Measurements from ENCODE around the gene TMPRSS3. TPM values are rescaled to one million over a fixed set of nuclear protein-coding genes. Genes with fewer than 3 reads are reported as not detected.

TMPRSS3 gene
- total and polyA plus RNA-seq, 7 experiments from 2014 or later: 0.11 to 7.6 (median 1.5) TPM

DNA sequence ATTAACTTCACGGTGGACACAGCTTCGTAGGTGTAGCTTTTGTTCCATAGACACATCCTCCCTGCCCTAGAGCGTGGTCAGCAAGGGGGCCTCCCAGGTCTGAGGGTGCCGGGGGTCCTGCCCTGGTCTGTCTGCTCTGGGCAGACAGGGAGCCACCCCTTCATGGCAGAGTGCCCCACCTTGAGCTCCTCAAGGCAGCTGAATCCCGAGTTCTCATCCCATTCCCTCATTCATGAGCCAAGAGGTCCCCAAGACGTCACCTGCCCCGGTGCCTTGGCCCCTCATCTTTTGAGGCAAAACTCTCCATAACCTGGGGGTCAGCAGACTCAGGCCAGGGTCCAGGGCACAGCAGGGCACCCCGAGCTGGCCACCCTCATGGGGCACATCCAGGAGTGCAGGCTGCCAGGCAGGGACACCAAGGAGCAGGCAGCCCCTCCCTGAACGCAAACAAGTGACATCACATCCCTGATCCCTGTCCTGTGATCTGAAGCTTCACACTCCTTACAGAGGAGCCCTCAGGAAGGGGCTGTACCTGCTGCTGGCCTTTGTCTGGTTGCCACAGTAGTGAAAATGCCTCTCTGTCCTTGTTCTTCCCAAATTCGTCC lies 31.1 kb upstream of the TMPRSS3 start:
- Mint-ChIP-seq H3K4me1 (peaks cover 41 to 68% (median 62%) of the 10 kb centered on the region in 7 donors), H3K36me3 (peaks cover 10 to 80% (median 40%) of the 10 kb centered on the region in 5 donors), H3K27me3 (peaks cover 0 to 6% (median 0%) of the 10 kb centered on the region in 5 donors), H3K4me3 (peak overlapping the region in 6 of 10 donors; percentile 29 to 86 (median 56)), H3K27ac (peak overlapping the region; percentile 38 to 94 (median 83)), H3K9me3 (peaks cover 0 to 3% (median 0%) of the 10 kb centered on the region in 11 donors)
- H3K36me3 ChIP-seq (ENCODE audit: control insufficient read depth in 2 of 3, insufficient read depth in 3 of 3, low read length in 3 of 3): peaks cover 28 to 73% (median 34%) of the 10 kb centered on the region in 3 experiments
- no peak overlapping the region for H3K4me3 ChIP-seq (ENCODE audit: low read length)
- peak overlapping the region; percentile 85 for H3K27ac ChIP-seq (ENCODE audit: low read depth, low read length)
- H3K27me3 ChIP-seq (ENCODE audit: control insufficient read depth in 2 of 2, insufficient read depth in 2 of 2, low read length in 2 of 2): no peaks in the 10 kb centered on the region
- no peak for DNase-seq
- intact Hi-C loops (cut with micrococcal nuclease): loop anchor here in 1 of 2 donors (5.0 to 10.0 kb wide), 2 partner anchors 35 to 422 kb away; no protein-coding TSS in a partner anchor
- ChIA-PET POLR2A (interaction anchor here (0.5 to 10.0 kb wide), 4 partner anchors 25 to 1659 kb away, joined by 3 to 181 read pairs (median 12); partner anchors contain the start of gene UBASH3A), CTCF (interaction anchor here (1.1 to 1.2 kb wide), 2 partner anchors 45 to 89 kb away, joined by 3 read pairs; no protein-coding TSS in a partner anchor)
- no peaks in the 10 kb centered on the region for H3K9me3 ChIP-seq (ENCODE audit: control insufficient read depth in 2 of 3, low read length in 3 of 3)
- peaks cover 53 to 54% of the 10 kb centered on the region in 2 donors for H3K4me1 ChIP-seq (ENCODE audit: control insufficient read depth in 2 of 2, insufficient read depth in 2 of 2, low read length in 2 of 2)
- ATAC-seq: no peak

DNA sequence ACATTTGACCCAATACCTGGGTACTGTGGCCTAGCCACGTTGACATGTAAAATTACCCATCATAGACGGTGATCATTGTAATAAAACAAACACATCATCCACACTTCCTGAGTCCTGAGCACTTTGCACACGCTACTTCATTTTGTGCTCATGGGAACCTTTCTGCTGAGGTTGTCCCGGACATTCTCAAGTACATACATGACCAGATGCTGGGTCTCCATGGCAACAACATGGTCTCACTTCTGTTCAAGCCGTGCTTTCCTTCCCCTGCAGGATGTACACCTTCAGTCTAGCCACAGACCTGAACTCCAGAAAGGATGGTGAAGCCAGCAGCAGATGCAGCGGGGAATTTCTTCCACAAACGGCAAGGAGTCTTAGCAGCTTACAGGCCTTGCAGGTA lies 30.6 kb upstream of the TMPRSS3 start:
- H3K4me3 Mint-ChIP-seq: peak overlapping the region; percentile 15 to 86 (median 52)
- ATAC-seq: no peak
- no peaks in the 10 kb centered on the region for H3K27me3 ChIP-seq (ENCODE audit: control insufficient read depth in 2 of 2, insufficient read depth in 2 of 2, low read length in 2 of 2)
- H3K4me1 Mint-ChIP-seq: peaks cover 46 to 74% (median 67%) of the 10 kb centered on the region in 7 donors
- H3K36me3 ChIP-seq (ENCODE audit: control insufficient read depth in 2 of 3, insufficient read depth in 3 of 3, low read length in 3 of 3): peaks cover 26 to 73% (median 32%) of the 10 kb centered on the region in 3 experiments
- peak overlapping the region; percentile 22 for H3K4me3 ChIP-seq (ENCODE audit: low read length)
- no peak for DNase-seq
- peaks cover 56 to 59% of the 10 kb centered on the region in 2 donors for H3K4me1 ChIP-seq (ENCODE audit: control insufficient read depth in 2 of 2, insufficient read depth in 2 of 2, low read length in 2 of 2)
- intact Hi-C loops (cut with micrococcal nuclease): loop anchor here in 1 of 2 donors (5.0 to 10.0 kb wide), 2 partner anchors 34 to 422 kb away; no protein-coding TSS in a partner anchor
- no peaks in the 10 kb centered on the region for H3K9me3 ChIP-seq (ENCODE audit: control insufficient read depth in 2 of 3, low read length in 3 of 3)
- H3K36me3 Mint-ChIP-seq: peaks cover 14 to 80% (median 40%) of the 10 kb centered on the region in 5 donors
- peak overlapping the region; percentile 85 for H3K27ac ChIP-seq (ENCODE audit: low read depth, low read length)
- H3K27me3 Mint-ChIP-seq: peaks cover 0 to 6% (median 0%) of the 10 kb centered on the region in 5 donors
- ChIA-PET POLR2A (interaction anchor here (0.5 to 10.0 kb wide), 3 partner anchors 25 to 1659 kb away, joined by 5 to 181 read pairs (median 18); partner anchors contain the start of gene UBASH3A), CTCF (interaction anchor here (1.1 to 1.2 kb wide), 2 partner anchors 45 to 88 kb away, joined by 3 read pairs; no protein-coding TSS in a partner anchor)
- peak overlapping the region; percentile 19 to 94 (median 80) for H3K27ac Mint-ChIP-seq
- peaks cover 0 to 2% (median 0%) of the 10 kb centered on the region in 11 donors for H3K9me3 Mint-ChIP-seq

DNA sequence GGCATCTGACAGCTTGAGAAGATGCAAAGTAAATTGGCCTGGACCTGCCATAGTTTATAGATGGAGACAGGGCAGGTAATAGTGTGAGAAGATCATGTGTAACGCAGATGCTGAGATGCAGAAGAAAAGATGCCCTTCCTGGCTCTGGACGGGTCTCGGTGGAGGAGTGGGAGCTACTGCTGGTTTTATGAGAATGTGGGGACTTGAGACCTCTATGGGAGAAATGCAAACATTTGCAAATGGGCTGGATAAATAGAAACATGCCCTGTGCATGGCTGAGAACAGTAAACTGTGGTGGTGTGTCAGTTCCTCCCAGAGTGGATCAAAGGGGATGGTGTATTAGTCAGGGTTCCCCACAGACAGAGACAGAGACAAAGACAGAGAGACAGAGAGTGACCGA lies 29.7 kb upstream of the TMPRSS3 start:
- no peak for ATAC-seq
- H3K27me3 ChIP-seq (ENCODE audit: control insufficient read depth in 2 of 2, insufficient read depth in 2 of 2, low read length in 2 of 2): no peaks in the 10 kb centered on the region
- Mint-ChIP-seq H3K36me3 (peaks cover 22 to 84% (median 47%) of the 10 kb centered on the region in 5 donors), H3K4me1 (peaks cover 55 to 82% (median 76%) of the 10 kb centered on the region in 7 donors), H3K4me3 (peak overlapping the region; percentile 54 to 86 (median 80)), H3K27ac (peak overlapping the region; percentile 83 to 94 (median 89)), H3K27me3 (peaks cover 0 to 6% (median 0%) of the 10 kb centered on the region in 5 donors), H3K9me3 (peaks cover 0 to 3% (median 0%) of the 10 kb centered on the region in 11 donors)
- no peaks in the 10 kb centered on the region for H3K9me3 ChIP-seq (ENCODE audit: control insufficient read depth in 2 of 3, low read length in 3 of 3)
- H3K4me1 ChIP-seq (ENCODE audit: control insufficient read depth in 2 of 2, insufficient read depth in 2 of 2, low read length in 2 of 2): peaks cover 64 to 68% of the 10 kb centered on the region in 2 donors
- no peak for DNase-seq
- peak overlapping the region; percentile 85 for H3K27ac ChIP-seq (ENCODE audit: low read depth, low read length)
- intact Hi-C loops (cut with micrococcal nuclease): loop anchor here (1.0 to 10.0 kb wide), 11 partner anchors 10 to 421 kb away; partner anchors contain the start of genes RSPH1 (in 1 of the 2) and UBASH3A (in 1 of the 2)
- CTCF ChIA-PET: interaction anchor here (1.0 to 4.5 kb wide), 5 partner anchors 10 to 44 kb away, joined by 3 to 32 read pairs (median 4); partner anchors contain the start of gene UBASH3A
- peak overlapping the region; percentile 22 for H3K4me3 ChIP-seq (ENCODE audit: low read length)
- POLR2A ChIA-PET: interaction anchor here (1.2 to 10.0 kb wide), 5 partner anchors 10 to 90 kb away, joined by 3 to 181 read pairs (median 9); partner anchors contain the start of gene UBASH3A
- H3K36me3 ChIP-seq (ENCODE audit: control insufficient read depth in 2 of 3, insufficient read depth in 3 of 3, low read length in 3 of 3): peaks cover 23 to 73% (median 40%) of the 10 kb centered on the region in 3 experiments

DNA sequence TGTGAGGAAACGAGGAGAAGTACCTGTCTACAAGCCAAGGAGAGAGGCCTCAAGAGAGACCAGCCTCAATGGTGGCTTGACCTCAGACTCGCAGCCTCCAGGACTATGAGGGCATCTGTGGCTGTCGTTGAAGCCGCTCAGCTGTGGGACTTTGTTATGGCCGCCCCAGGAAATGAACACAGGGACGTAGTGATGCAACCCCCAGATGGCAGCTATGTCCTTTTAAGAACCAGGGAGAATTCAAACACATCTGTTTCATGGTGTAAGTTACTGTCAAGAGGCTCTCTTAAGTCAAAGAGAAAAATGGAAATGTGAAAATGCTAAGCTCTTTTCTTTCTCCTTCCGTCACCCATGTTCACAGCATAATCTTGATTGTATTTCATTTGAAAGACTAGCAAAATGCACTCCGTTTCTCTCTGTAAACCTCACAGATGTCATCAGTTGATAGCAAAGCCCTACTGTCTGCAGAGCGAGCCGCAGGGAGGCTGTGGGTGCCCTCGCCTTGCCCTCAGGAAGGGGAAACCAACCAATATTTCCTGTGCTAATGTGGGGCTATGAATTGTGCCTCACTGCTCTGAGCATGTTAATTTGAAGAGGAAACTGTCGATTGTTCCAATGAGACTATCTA lies 29.2 kb upstream of the TMPRSS3 start:
- no peaks in the 10 kb centered on the region for H3K27me3 ChIP-seq (ENCODE audit: control insufficient read depth in 2 of 2, insufficient read depth in 2 of 2, low read length in 2 of 2)
- peak overlapping the region; percentile 85 for H3K27ac ChIP-seq (ENCODE audit: low read depth, low read length)
- ATAC-seq (peak; percentile 94), DNase-seq (peak; percentile 44 to 90 (median 84))
- Mint-ChIP-seq H3K36me3 (peaks cover 22 to 85% (median 52%) of the 10 kb centered on the region in 5 donors), H3K27ac (peak overlapping the region; percentile 83 to 94 (median 89)), H3K4me1 (peaks cover 59 to 88% (median 81%) of the 10 kb centered on the region in 7 donors), H3K27me3 (peaks cover 0 to 6% (median 0%) of the 10 kb centered on the region in 5 donors), H3K4me3 (peak overlapping the region; percentile 54 to 86 (median 80)), H3K9me3 (peaks cover 0 to 3% (median 0%) of the 10 kb centered on the region in 11 donors)
- intact Hi-C loops (cut with micrococcal nuclease): loop anchor here (1.0 to 10.0 kb wide), 11 partner anchors 10 to 420 kb away; partner anchors contain the start of genes RSPH1 (in 1 of the 2) and UBASH3A (in 1 of the 2)
- no peaks in the 10 kb centered on the region for H3K9me3 ChIP-seq (ENCODE audit: control insufficient read depth in 2 of 3, low read length in 3 of 3)
- peaks cover 18 to 70% (median 44%) of the 10 kb centered on the region in 3 experiments for H3K36me3 ChIP-seq (ENCODE audit: control insufficient read depth in 2 of 3, insufficient read depth in 3 of 3, low read length in 3 of 3)
- ChIA-PET CTCF (interaction anchor here (0.6 to 4.5 kb wide), 9 partner anchors 9 to 87 kb away, joined by 3 to 32 read pairs (median 3); partner anchors contain the start of gene UBASH3A), POLR2A (interaction anchor here (0.6 to 10.0 kb wide), 8 partner anchors 9 to 1496 kb away, joined by 3 to 181 read pairs (median 4); partner anchors contain the start of gene UBASH3A)
- peaks cover 68 to 71% of the 10 kb centered on the region in 2 donors for H3K4me1 ChIP-seq (ENCODE audit: control insufficient read depth in 2 of 2, insufficient read depth in 2 of 2, low read length in 2 of 2)
- peak overlapping the region; percentile 22 for H3K4me3 ChIP-seq (ENCODE audit: low read length)

DNA sequence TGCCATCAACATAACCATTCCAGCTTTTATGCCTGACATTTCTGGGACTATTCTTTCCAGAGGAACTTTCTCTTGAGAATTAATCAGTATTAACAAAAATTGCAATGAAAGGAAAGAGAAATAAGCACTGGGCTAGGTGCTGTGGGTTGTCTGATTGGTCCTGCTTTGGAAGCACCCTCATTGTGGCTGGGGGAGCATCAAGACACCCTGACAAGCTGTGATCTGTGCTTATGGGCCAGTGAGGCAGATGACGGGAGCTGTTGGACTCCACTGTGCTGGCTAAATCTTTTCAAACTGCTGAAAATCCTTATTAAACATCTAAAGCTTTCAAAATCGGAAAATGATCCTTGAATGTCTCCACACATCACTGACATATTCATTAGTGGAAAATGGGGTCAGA lies 27.8 kb upstream of the TMPRSS3 start:
- Histone ChIP-seq H3K9me3 (ENCODE audit: control insufficient read depth in 2 of 3, low read length in 3 of 3) (no peaks in the 10 kb centered on the region), H3K4me1 (ENCODE audit: control insufficient read depth in 2 of 2, insufficient read depth in 2 of 2, low read length in 2 of 2) (peaks cover 71 to 80% of the 10 kb centered on the region in 2 donors), H3K27me3 (ENCODE audit: control insufficient read depth in 2 of 2, insufficient read depth in 2 of 2, low read length in 2 of 2) (no peaks in the 10 kb centered on the region), H3K27ac (ENCODE audit: low read depth, low read length) (peak overlapping the region; percentile 85), H3K36me3 (ENCODE audit: control insufficient read depth in 2 of 3, insufficient read depth in 3 of 3, low read length in 3 of 3) (peaks cover 24 to 70% (median 49%) of the 10 kb centered on the region in 3 experiments), H3K4me3 (ENCODE audit: low read length) (peak overlapping the region; percentile 5)
- ChIA-PET POLR2A (interaction anchor here (1.0 to 10.0 kb wide), 7 partner anchors 11 to 31 kb away, joined by 3 to 181 read pairs (median 6); partner anchors contain the start of gene UBASH3A), CTCF (interaction anchor here (0.6 to 4.5 kb wide), 5 partner anchors 19 to 86 kb away, joined by 3 to 32 read pairs (median 3); partner anchors contain the start of gene UBASH3A)
- peaks cover 26 to 86% (median 65%) of the 10 kb centered on the region in 5 donors for H3K36me3 Mint-ChIP-seq
- ATAC-seq (no peak), DNase-seq (no peak)
- peak overlapping the region; percentile 33 to 86 (median 80) for H3K4me3 Mint-ChIP-seq
- intact Hi-C loops (cut with micrococcal nuclease): loop anchor here (2.0 to 10.0 kb wide), 2 partner anchors 37 to 419 kb away; no protein-coding TSS in a partner anchor
- H3K27me3 Mint-ChIP-seq: peaks cover 0 to 6% (median 0%) of the 10 kb centered on the region in 5 donors
- H3K9me3 Mint-ChIP-seq: peaks cover 0 to 11% (median 0%) of the 10 kb centered on the region in 11 donors
- H3K4me1 Mint-ChIP-seq: peaks cover 59 to 95% (median 88%) of the 10 kb centered on the region in 7 donors
- H3K27ac Mint-ChIP-seq: peak overlapping the region; percentile 67 to 94 (median 89)

Measured in naive thymus-derived CD4-positive, alpha-beta T cell (primary cell).